ENCODE measurements around the gene RIN1.

Gene RIN1

DNA sequence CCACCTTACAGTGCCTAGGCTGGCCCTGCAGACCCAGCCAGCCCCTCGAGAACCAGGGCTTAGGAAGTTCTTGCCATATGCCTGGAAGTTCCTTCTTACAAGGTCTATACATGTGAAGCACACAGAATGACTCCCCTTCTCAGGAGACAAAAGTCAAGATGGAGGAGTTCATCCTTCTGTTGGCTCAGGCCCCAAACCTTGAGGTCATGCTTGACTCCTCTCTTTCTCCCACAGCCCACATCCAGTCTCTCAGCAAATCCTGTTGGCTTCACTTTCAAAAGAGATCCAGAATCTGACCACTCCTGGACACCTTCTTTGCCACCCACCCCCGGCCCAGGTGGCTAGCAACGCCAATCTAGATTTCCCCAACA is 17.6 kb downstream of the RIN1 start:
- FAIRE-seq (no peak), DNase-seq (ENCODE audit: insufficient read length, low spot score) (no peak)
- no peak for TF ChIP-seq TAF1 (IDR thresholded peaks at IDR 0.05; ENCODE audit: low read depth, low read length)
- no peak for TF ChIP-seq POLR2AphosphoS5 (IDR thresholded peaks at IDR 0.05; ENCODE audit: low read depth, low read length)
- TF ChIP-seq PAX5 (IDR thresholded peaks at IDR 0.05; ENCODE audit: insufficient read depth, low read length, severe bottlenecking) = no peak
- no peak for TF ChIP-seq POU2F2 (IDR thresholded peaks at IDR 0.05; ENCODE audit: low read depth, low read length)
- TF ChIP-seq SPI1 (IDR thresholded peaks at IDR 0.05; ENCODE audit: low read depth, low read length) = no peak
- TF ChIP-seq POLR2A (IDR thresholded peaks at IDR 0.05; ENCODE audit: low read depth, low read length) = no peak

DNA sequence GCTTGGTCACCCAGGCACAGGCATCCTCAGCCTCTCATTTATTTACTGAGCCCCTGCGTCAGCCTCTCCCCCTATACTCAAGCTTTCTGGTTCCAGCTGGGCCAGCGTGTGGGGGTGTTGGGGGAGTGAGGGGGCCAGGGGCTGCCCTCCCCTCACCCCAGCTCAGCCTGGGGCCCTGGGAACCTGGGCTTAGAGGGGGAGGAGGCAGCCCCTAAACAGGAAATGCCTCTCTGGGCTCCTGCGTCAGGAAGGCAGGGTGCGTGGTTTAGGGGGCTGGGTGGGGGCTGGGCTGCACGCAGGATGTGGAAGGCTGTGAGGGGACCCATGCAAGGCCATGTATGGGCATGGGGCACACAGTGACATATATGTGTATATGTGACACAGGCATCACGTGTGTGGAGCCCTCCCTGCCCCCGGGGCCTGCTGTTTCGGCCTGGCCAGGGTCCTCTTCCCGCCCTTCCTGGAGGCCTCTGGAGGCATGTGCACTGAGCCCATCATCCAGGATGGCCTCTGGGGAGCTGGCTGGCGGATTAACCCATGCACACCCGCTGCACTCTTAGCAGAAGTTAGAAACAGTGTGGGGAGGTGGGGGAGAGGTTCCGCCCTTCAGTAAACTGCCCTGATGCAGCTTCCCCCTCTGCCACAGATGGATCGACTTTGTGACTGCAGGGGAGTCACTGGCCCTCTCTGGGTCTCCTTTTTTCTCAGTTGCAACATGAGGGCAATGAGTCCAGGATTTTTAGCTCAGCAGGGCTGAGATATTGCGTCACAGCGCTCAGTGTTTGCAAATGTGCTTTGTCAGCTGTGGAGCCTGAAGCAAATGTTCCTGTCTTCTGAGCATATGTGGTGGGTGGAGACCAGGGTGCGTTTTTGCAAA is 18.3 kb downstream of the RIN1 start:
- FAIRE-seq (peak; percentile 94), DNase-seq (ENCODE audit: insufficient read length, low spot score) (no peak)
- TF ChIP-seq SPI1 (IDR thresholded peaks at IDR 0.05; ENCODE audit: low read depth, low read length) (peak; percentile 28; the same call in 1 of the 2 replicates), TAF1 (IDR thresholded peaks at IDR 0.05; ENCODE audit: low read depth, low read length) (no peak)

GRCh38 chr11:66317322-66317722 is 18.9 kb downstream of the RIN1 start:
- TF ChIP-seq PAX5 (IDR thresholded peaks at IDR 0.05; ENCODE audit: insufficient read depth, low read length, severe bottlenecking) (no peak), SPI1 (IDR thresholded peaks at IDR 0.05; ENCODE audit: low read depth, low read length) (no peak), POU2F2 (IDR thresholded peaks at IDR 0.05; ENCODE audit: low read depth, low read length) (no peak), POLR2AphosphoS5 (IDR thresholded peaks at IDR 0.05; ENCODE audit: low read depth, low read length) (no peak)
- DNase-seq (ENCODE audit: insufficient read length, low spot score) (no peak), FAIRE-seq (no peak)

GRCh38 chr11:66316849-66317251 is 19.4 kb downstream of the RIN1 start, which contains the start of gene CD248:
Gene CD248, minus strand, starts transcription at chr11:66317044. Its CDS starts 17 bp downstream, at chr11:66317027.
- DNase-seq (ENCODE audit: insufficient read length, low spot score) (no peak), FAIRE-seq (no peak)
- TF ChIP-seq SPI1 (IDR thresholded peaks at IDR 0.05; ENCODE audit: low read depth, low read length) = no peak
- no peak for TF ChIP-seq POLR2AphosphoS5 (IDR thresholded peaks at IDR 0.05; ENCODE audit: low read depth, low read length)
- no peak for TF ChIP-seq POU2F2 (IDR thresholded peaks at IDR 0.05; ENCODE audit: low read depth, low read length)
- no peak for TF ChIP-seq PAX5 (IDR thresholded peaks at IDR 0.05; ENCODE audit: insufficient read depth, low read length, severe bottlenecking)
- TF ChIP-seq POLR2A (IDR thresholded peaks at IDR 0.05; ENCODE audit: low read depth, low read length) = no peak
- TF ChIP-seq TAF1 (IDR thresholded peaks at IDR 0.05; ENCODE audit: low read depth, low read length) = no peak

- FAIRE-seq = no peak
- DNase-seq (ENCODE audit: insufficient read length, low spot score) = no peak
- TF ChIP-seq PAX5 (IDR thresholded peaks at IDR 0.05; ENCODE audit: insufficient read depth, low read length, severe bottlenecking) (no peak), SPI1 (IDR thresholded peaks at IDR 0.05; ENCODE audit: low read depth, low read length) (no peak), TAF1 (IDR thresholded peaks at IDR 0.05; ENCODE audit: low read depth, low read length) (no peak), POLR2A (IDR thresholded peaks at IDR 0.05; ENCODE audit: low read depth, low read length) (no peak), POU2F2 (IDR thresholded peaks at IDR 0.05; ENCODE audit: low read depth, low read length) (no peak), POLR2AphosphoS5 (IDR thresholded peaks at IDR 0.05; ENCODE audit: low read depth, low read length) (no peak)
Measured at GRCh38 chr11:66315921-66316811, 20.1 kb downstream of the RIN1 start.

GRCh38 chr11:66315498-66315885 is 20.7 kb downstream of the RIN1 start:
- DNase-seq (ENCODE audit: insufficient read length, low spot score) = no peak
- FAIRE-seq = no peak
- TF ChIP-seq TAF1 (IDR thresholded peaks at IDR 0.05; ENCODE audit: low read depth, low read length) (no peak), SPI1 (IDR thresholded peaks at IDR 0.05; ENCODE audit: low read depth, low read length) (no peak), POU2F2 (IDR thresholded peaks at IDR 0.05; ENCODE audit: low read depth, low read length) (no peak), POLR2A (IDR thresholded peaks at IDR 0.05; ENCODE audit: low read depth, low read length) (no peak), POLR2AphosphoS5 (IDR thresholded peaks at IDR 0.05; ENCODE audit: low read depth, low read length) (no peak), PAX5 (IDR thresholded peaks at IDR 0.05; ENCODE audit: insufficient read depth, low read length, severe bottlenecking) (no peak)

GRCh38 chr11:66314561-66315497 is 21.4 kb downstream of the RIN1 start:
- no peak for DNase-seq (ENCODE audit: insufficient read length, low spot score)
- FAIRE-seq = no peak
- TF ChIP-seq POLR2AphosphoS5 (IDR thresholded peaks at IDR 0.05; ENCODE audit: low read depth, low read length) (no peak), PAX5 (IDR thresholded peaks at IDR 0.05; ENCODE audit: insufficient read depth, low read length, severe bottlenecking) (no peak), TAF1 (IDR thresholded peaks at IDR 0.05; ENCODE audit: low read depth, low read length) (no peak), POU2F2 (IDR thresholded peaks at IDR 0.05; ENCODE audit: low read depth, low read length) (no peak), POLR2A (IDR thresholded peaks at IDR 0.05; ENCODE audit: low read depth, low read length) (no peak), SPI1 (IDR thresholded peaks at IDR 0.05; ENCODE audit: low read depth, low read length) (no peak)

- FAIRE-seq = no peak
- DNase-seq (ENCODE audit: insufficient read length, low spot score) = no peak
- TF ChIP-seq POU2F2 (IDR thresholded peaks at IDR 0.05; ENCODE audit: low read depth, low read length) (no peak), TAF1 (IDR thresholded peaks at IDR 0.05; ENCODE audit: low read depth, low read length) (no peak), POLR2A (IDR thresholded peaks at IDR 0.05; ENCODE audit: low read depth, low read length) (no peak), PAX5 (IDR thresholded peaks at IDR 0.05; ENCODE audit: insufficient read depth, low read length, severe bottlenecking) (no peak), POLR2AphosphoS5 (IDR thresholded peaks at IDR 0.05; ENCODE audit: low read depth, low read length) (no peak), SPI1 (IDR thresholded peaks at IDR 0.05; ENCODE audit: low read depth, low read length) (no peak)
Measured at GRCh38 chr11:66314186-66314501, 22.1 kb downstream of the RIN1 start.
